GM23248 (cell line): ENCODE data around the gene PCSK5.

Source experiments
- EZH2 ChIP-seq: fragments of 200-600 bp; sonication (generic); IDR thresholded peaks from 2 replicates; pipeline ENCODE4 v1.6.1; 2018; ENCODE audit warnings: antibody characterized with exemption, mild to moderate bottlenecking; ENCODE audit not compliant: insufficient read depth, poor library complexity, severe bottlenecking
- EZH2phosphoT487 ChIP-seq: fragments of 200-600 bp; sonication (generic); IDR thresholded peaks from 2 replicates; pipeline ENCODE4 v1.6.1; 2018; ENCODE audit warnings: antibody characterized with exemption, moderate library complexity, mild to moderate bottlenecking, low read depth; ENCODE audit not compliant: insufficient read depth

DNA sequence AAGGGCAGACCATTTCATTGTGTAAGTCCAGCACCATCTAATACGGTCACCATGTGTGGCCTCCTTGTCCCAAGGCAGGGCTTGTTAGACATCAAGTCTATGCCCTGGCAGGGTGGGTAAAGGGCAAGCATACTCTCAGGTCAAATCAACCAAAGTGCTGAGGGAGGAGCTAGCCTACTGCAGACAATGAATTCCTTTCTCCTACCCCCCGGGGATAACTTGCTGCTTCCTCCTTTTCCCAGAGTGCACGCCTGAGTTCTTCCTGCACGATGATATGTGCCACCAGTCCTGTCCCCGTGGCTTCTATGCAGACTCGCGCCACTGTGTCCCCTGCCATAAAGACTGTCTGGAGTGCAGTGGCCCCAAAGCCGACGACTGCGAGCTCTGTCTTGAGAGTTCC lies 432.3 kb downstream of the PCSK5 start:
- no peak for TF ChIP-seq EZH2phosphoT487
- TF ChIP-seq EZH2 = no peak
